GM12878 (cell line): ENCODE results near the gene ELMOD3.

Experiments used
- ATF3 ChIP-seq: IDR thresholded peaks from 2 replicates; pipeline ENCODE4 v1.6.1; 2011; ENCODE audit warnings: low read depth, mild to moderate bottlenecking, low read length, moderate library complexity, borderline replicate concordance; ENCODE audit errors: extremely low read depth
- ATF7 ChIP-seq: fragments of 450-650 bp; IDR thresholded peaks from 2 replicates; pipeline ENCODE4 v1.6.1; 2016; ENCODE audit warnings: low read depth, mild to moderate bottlenecking
- CTCF ChIP-seq, 3 experiments: IDR thresholded peaks in 2 of 3; conservative IDR thresholded peaks in 1 of 3; 2 replicates each; pipeline ENCODE4 v1.5.1; 2011; ENCODE audit warnings: low read depth in 3 of 3, low read length in 3 of 3, mild to moderate bottlenecking in 3 of 3, control low read depth in 2 of 3, moderate library complexity in 2 of 3, inconsistent platforms in 1 of 3, mixed read lengths in 1 of 3; ENCODE audit not compliant: control insufficient read depth in 2 of 3, insufficient read depth in 1 of 3; ENCODE audit errors: extremely low read depth in 1 of 3
- EP300 ChIP-seq, 2 experiments: fragments of 150-350 bp in 1 of 2; IDR thresholded peaks; 2 replicates each; pipeline ENCODE4 v1.6.1; 2011 to 2012; ENCODE audit warnings: low read depth in 2 of 2, low read length in 2 of 2, borderline replicate concordance in 1 of 2, improper control_type of control experiment in 1 of 2, inconsistent platforms in 1 of 2; ENCODE audit not compliant: control insufficient read depth in 1 of 2
- FOXK2 ChIP-seq: fragments of 450-650 bp; IDR thresholded peaks from 2 replicates; pipeline ENCODE4 v1.6.1; 2017; ENCODE audit warnings: mild to moderate bottlenecking, moderate library complexity
- MAX ChIP-seq: IDR thresholded peaks from 2 replicates; pipeline ENCODE4 v1.6.1; 2012; ENCODE audit warnings: low read depth, low read length, improper control_type of control experiment

GRCh38 chr2:85380048-85380447 is 25.5 kb downstream of the ELMOD3 start:
- TF ChIP-seq EP300 (IDR thresholded peaks at IDR 0.05; ENCODE audit: borderline replicate concordance in 1 of 2, control insufficient read depth in 1 of 2, low read depth in 2 of 2, low read length in 2 of 2): no peak
- TF ChIP-seq ATF3: no peak
- TF ChIP-seq FOXK2: no peak
- TF ChIP-seq ATF7: no peak
- no peak for TF ChIP-seq MAX
- TF ChIP-seq CTCF (IDR thresholded peaks at IDR 0.05 in 2 of 3, conservative IDR thresholded peaks at IDR 0.05 in 1 of 3; ENCODE audit: control insufficient read depth in 2 of 3, extremely low read depth in 1 of 3, insufficient read depth in 1 of 3, low read depth in 3 of 3, low read length in 3 of 3): no peak
